HG03139 (cell line): ENCODE measurements around the gene MEGF11.
A peak's percentile ranks its signal among the peaks of the same experiment; 100 is the strongest.
"Not testable (repeated sequence)": the region's sequence is repeated elsewhere in the genome, so short reads cannot be mapped to it uniquely, and the experiment has no call there.

Experiments used
- ATAC-seq: cut with Tn5 transposase; IDR thresholded peaks from one replicate; pipeline ENCODE4 v1.9.1; 2021; ENCODE audit not compliant: unreplicated experiment

Gene MEGF11

GRCh38 chr15:65907661-65908060 is 345.9 kb downstream of the MEGF11 start:
- ATAC-seq: no peak

DNA sequence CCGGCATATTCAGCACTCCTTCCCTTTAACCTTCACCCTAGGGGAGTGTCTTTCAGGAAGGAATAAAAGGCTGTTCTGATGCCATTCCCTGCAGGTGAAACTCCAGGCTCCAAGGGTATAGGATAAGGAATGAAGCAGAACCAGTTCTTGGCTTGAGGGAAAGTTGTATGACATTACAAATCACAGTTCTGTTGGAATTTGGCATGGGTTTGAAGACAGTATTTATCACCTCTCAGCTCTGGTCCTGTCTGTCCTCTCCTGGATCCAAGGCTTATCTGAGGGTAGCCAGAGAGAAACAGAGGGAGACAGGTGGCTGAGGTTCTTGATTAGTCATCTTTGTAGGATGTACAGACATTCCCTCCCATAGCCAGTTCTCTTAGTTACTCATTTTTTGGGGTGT is 347.2 kb downstream of the MEGF11 start:
- no peak for ATAC-seq

DNA sequence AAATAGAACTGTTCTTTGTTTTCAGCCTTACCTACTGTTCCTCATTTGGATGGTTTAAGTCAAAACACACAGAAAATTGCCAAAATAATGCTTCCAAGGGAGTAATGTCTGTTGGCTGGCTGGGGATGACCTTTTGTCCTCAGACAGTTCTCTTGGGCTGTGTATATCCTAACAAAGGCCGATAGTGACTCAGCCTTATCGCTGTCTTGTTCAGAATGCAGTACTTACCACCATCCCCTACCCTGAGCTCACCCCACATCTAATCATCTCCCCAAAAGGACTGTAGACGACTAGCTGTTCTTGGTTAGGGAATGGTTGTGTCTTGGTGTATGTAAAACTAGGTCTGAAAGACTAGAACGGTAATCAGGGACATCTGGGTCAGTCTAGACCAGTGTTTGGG is 349.2 kb downstream of the MEGF11 start:
- no peak for ATAC-seq

GRCh38 chr15:65903296-65904073 is 350.1 kb downstream of the MEGF11 start:
- ATAC-seq: no peak

DNA sequence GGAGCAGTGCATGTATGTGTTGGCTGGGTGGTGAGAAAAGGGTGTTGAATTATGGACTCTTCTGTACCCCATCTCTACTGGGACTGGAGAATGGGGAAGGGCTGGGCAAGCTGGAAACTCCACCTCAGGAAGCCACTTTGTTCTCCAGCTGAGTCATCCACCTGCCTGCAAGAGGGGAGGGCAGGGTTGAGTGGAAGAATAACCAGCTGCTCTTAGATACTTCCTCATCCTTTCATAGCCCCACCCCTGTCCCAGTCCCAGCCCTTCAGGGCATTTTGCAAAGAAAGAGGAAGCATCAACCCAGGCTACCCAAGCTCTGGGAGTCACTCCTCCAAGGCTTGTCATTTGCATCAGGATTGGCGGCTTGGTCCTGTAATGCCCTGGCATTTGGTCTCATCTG is 351.2 kb downstream of the MEGF11 start:
- ATAC-seq: peak; percentile 72

DNA sequence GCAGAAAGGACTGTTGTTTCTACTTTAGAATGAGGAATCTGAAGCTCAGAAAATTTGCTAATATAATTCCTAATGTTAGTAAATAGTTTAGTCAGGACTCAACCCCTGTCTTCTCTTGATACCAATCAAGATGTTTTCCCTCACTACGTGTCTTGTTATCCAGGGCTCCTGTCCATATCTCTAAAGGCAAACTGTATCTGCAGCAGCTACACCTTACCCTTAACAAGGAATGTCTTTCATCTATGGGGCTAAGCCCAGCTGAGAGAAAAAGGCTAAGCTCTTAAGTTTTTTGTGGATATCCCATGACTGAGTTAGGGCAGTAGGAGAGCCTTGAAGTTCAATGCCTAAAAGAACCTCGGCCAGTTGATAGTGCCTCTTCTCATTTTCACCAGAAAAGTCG is 351.7 kb downstream of the MEGF11 start:
- ATAC-seq: no peak

DNA sequence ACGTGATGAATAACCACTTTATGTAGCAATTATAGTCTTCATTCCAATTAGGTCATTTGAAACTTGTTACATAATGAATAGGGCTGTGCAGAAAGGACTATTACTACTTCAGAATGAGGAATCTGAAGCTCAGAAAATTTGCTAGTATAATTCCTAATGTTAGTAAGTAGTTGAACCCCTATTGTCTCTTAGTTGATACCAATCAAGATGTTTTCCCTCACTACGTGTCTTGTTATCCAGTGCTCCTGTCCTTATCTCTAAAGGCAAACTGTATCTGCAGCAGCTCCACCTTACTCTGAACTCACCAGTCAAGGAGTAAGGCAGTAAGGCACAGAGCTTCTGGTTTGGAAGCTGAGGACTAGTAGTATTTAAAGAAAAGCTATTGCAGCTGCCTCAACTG is 352.2 kb downstream of the MEGF11 start:
- no peak for ATAC-seq

DNA sequence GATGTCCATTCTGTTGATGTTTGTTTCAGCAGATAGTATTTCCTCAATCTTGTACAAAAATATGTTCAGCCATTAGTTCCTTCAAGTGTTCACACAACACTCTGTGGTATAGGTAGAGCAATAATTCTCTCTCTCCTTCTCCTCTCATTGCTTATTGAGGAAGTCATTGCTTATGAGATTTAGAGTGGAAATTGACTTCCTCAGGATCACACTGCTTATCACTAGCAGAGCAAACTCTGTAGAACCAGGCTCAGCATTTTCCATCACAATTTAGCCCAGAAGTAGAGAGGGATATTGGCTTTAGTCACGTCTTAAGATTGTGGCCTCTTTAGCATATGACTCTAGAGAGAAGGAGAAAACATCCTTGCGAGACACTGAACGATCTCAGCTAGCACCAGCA is 353.1 kb downstream of the MEGF11 start:
- no peak for ATAC-seq

DNA sequence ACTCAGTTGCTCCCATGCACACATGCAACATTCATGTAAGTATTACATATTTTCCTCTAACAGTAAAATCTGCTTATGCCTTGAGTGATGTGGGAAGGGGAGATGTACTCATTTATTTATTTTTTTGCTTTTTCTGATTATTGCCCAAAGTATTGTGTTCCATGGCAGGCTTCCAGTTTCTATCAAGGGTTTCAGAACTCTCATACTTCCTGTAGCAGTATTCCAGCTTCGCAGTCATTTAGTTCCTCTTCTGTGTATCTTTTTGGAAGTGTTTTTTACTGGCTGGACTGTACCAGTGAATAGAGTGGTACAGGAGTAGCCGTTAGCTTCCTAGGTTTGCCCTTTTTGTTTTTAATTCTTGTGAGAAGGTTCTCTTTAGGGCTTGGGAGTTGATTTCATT is 357.3 kb downstream of the MEGF11 start:
- ATAC-seq: no peak

GRCh38 chr15:65893060-65893459 is 360.5 kb downstream of the MEGF11 start:
- ATAC-seq: no peak

DNA sequence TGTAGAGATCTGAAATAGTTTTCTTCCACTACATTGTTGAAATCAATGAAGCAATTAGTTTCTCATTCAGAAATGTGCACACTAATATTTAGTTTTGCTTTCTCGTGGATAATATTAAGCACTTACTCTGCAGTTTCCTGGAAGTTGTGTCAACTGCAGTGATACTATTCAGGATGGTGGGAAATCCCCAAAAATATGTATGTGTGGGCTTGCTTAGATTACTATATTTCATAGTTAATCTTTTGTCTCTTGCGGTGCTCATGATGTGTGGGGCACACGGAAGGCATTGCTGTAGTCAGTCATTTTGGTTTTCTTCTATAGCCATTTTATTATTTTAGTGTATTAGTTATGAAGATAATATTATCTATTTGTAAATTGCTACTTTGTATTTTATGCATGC is 364.6 kb downstream of the MEGF11 start:
- ATAC-seq: no peak

GRCh38 chr15:65887565-65887964 is 366.0 kb downstream of the MEGF11 start:
- no peak for ATAC-seq

DNA sequence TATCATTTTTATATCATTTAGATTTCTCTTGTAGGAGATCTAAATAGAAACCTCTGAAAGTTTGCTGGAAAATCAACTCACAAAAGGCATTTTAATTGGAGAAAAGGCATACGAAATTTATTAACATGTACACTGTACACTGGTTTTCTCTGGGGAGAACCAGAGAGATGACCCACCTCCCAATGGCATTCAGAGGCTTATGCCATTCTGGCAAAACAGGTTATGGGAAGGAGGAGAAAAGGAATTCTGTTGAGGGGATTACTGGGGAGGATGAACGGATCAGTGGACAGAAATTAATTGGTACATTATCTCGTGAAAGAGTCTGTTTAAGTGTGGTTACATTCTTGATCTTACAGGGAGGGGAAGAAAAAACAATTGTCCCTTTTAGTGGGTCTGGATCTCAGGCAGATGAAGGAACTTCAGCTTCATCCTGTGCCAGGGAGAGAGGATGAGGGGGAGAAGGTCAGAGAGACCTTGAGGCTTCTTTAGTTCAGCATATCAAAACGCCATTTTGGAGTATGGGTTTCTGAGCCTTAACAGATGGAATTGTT is 367.8 kb downstream of the MEGF11 start:
- ATAC-seq: no peak

GRCh38 chr15:65884511-65884910 is 369.0 kb downstream of the MEGF11 start:
- ATAC-seq: no peak

DNA sequence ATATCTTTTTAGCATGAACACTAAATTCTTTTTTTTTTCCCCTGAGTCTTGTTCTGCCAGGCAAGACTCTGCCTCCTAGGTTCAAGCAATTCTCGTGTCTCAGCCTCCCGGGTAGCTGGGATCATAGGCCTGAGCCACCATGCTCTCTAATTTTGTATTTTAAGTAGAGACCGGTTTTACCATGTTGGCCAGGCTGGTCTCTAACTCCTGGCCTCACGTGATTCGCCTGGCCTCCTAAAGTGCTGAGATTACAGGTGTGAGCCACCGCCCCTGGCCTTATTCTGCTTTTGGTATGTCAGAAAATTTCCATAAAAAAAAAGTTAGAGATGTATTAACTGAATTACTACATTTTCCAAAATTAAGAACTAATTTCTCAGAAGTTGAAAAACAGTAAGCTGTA is 370.0 kb downstream of the MEGF11 start:
- no peak for ATAC-seq

DNA sequence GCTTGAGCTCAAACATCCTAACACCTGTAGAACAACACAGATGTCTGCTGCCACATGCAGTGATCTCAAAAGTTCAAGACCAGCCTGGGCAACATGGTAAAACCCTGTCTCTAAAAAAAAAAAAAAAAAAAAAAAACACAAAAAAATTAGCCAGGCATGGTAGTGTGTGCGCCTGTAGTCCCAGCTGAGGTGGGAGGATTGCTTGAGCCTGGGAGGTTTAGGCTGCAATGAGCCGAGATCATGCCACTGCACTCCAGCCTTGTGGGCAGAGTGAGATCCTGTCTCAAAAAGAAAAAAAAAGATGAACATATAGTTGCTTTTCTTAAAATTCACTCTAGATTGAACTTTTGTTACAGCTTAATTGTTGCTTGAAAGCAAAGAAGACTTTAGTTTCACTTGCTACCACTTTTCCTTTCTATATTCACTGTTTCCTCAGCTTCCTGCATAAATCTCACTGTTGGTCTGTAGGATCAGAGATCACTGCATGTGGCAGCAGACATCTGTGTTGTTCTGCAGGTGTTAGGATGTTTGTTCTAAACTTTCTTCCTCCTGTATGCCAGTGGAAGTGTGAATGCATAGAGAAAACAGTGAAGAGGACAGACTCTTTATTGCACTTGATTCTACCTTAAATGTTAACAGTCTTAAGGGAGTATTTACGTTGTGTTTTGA is 371.6 kb downstream of the MEGF11 start:
- no peak for ATAC-seq

DNA sequence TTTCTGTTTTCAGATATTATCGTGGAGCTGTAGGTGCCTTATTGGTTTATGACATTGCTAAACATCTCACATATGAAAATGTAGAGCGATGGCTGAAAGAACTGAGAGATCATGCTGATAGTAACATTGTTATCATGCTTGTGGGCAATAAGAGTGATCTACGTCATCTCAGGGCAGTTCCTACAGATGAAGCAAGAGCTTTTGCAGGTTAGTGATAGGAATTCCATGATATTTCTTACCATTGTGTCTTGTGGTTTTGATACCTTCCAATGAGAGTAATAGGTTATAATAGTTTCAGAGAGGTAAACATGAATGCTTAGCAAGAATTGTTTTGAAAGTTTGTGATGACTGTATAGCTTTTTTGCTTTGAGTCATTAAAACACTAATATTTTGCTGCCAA is 375.8 kb downstream of the MEGF11 start:
- no peak for ATAC-seq

DNA sequence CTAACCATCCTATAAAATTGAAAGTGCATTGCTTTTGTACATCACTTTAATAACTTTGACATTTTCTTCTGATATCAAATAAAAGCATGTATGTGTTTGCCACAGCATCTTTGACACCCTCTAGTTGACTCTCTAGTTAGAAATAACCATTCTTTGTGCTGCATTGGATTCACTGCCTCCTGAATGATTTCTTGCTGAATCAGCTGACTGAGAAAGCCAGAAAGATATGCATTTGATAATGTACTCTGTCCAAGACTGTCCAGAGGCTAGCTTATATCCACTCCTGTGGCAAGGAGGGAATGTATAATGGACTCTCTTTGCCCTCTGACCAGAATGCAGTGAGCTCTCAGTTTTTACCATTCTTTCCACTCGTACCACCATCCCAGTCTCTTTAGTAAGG is 378.1 kb downstream of the MEGF11 start:
- no peak for ATAC-seq

DNA sequence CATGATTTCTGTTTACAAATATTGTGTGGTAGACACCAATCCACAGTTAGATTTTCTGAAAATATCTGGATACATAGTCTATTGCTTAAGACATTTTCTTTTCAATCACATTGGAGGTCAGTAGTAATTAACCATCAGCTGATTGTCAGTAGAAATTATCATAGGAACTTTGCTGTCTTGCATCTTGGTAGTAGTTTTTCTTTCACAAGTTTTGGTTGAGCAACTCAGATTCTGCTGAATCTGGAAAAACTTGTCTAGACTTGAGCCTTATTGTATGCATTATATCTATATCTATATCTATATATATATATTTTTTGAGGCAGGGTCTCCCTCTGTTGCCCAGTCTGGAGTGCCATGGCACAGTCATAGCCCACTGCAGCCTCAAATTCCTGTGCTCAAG is 380.3 kb downstream of the MEGF11 start:
- no peak for ATAC-seq

DNA sequence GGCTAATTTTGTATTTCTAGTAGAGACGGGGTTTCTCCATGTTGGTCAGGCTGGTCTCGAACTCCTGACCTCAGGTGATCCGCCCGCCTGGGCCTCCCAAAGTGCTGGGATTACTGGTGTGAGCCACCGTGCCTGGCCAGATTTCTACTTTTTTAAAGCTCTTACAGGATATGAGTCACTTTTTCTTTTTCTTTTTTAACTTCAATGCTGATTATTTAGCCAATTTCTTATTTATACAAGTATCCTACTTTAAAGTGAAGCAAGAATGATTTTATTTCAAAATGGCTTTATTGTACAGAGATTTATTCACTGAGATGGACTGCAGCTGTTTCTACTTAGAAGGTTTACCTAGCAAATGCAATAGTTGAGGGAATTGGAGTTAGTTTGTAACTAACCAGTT is 381.0 kb downstream of the MEGF11 start:
- not testable (repeated sequence) for ATAC-seq

DNA sequence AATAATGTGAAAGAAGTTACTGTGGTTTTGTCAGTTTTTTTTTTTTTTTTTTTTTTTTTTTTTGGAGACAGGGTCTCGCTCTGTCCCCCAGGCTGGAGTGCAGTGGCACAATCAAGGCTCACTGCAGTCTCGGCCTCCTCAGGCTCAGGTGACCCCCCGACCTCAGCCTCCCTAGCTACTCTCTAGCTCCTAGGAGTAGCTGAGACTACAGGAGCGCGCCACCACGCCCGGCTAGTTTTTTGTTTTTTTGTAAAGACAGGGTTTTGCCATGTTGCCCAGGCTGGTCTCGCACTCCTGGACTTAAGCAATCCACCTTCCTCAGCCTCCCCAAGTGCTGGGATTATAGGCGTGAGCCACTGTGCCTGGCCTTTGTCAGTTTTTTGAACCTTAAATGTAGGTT is 381.7 kb downstream of the MEGF11 start:
- ATAC-seq: not testable (repeated sequence)

DNA sequence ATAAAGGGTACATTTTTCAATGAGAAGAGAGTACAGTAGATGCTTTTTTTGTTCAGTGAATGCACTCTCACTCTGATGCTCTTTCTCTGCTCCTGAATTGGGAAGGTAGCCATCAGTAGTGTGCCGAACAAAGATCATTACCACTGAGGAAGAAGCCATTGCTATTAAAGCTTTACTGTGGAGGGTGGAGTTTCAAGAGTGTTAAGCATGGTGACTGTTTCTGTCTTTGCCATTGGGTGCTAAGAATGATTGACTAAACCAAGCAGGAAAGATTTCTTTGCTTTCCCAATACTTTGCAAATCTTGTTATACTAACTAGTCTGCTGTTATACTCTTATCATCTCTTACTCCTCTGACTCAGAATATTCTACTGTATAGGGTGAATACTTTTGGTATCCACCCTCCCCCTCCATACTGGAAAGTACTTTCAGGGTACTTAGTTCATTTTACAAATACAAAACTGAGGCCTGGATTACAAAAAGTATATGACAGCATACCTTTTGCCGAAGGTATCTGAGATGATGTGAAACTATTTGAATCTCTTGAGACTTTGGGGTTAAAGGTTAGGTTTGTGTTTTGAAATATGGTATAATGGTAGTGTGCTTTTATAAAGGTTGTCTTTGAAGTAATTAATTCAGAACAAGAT is 382.5 kb downstream of the MEGF11 start:
- ATAC-seq: no peak
